ENCODE results near the gene DET1. TPM values are rescaled to one million over a fixed set of nuclear protein-coding genes. Genes with fewer than 3 reads are reported as not detected.

DET1 gene
- total and polyA plus RNA-seq, 2 of the 13 experiments (the other 11 are each of a cell fraction or from before 2014, with no cell fraction given): 2.2 to 4.2 TPM

DNA sequence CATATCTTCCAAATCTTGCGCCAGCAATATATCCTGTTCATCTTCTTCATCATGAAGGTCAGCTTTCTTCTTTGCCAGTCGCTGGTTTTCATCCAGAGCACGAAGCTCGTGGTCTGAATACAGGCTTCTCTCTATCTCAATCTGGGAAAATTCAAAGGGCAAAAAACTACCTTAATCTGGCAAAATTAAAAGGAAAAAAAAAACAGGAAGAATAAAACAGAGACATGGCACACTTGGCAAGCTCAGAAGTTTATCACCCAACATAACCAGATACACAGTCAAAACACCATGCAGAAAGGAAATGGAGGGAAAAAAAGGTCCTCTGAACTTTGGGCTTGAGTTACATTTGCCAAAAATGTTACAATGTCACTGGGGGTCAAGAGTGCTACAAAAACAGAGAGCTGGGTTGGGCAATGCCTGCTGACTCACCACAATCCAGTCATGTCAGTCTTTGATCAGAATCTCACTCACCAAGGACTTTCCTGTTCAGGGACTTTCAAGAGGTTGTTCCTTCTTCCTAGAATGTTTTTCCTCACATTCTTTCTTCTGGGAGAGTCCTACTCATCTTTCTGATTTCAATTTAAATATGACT, 80.8 kb downstream of the DET1 start (continued):
- TF ChIP-seq MAFG (CRISPR knock-in tag; IDR thresholded peaks at IDR 0.05) (peak; percentile 69; the same call in 1 of the 2 replicates), MIER2 (CRISPR knock-in tag; IDR thresholded peaks at IDR 0.05) (0 out of 2 replicates have a peak, but pooled peaks have one; percentile 11), ZFAT (CRISPR knock-in tag; conservative IDR thresholded peaks at IDR 0.05) (no peak), ZNF773 (CRISPR knock-in tag; IDR thresholded peaks at IDR 0.05; ENCODE audit: borderline replicate concordance) (no peak), FLYWCH1 (CRISPR knock-in tag; IDR thresholded peaks at IDR 0.05) (no peak), KAT8 (CRISPR knock-in tag; IDR thresholded peaks at IDR 0.05) (peak; percentile 72), CEBPG (CRISPR knock-in tag; IDR thresholded peaks at IDR 0.05) (peak; percentile 97), MEIS2 (CRISPR knock-in tag; IDR thresholded peaks at IDR 0.05) (peak; percentile 96), NFIC (IDR thresholded peaks at IDR 0.05; ENCODE audit: low read length) (peak; percentile 80), ZBTB7A (CRISPR knock-in tag; IDR thresholded peaks at IDR 0.05) (no peak), ZNF747 (CRISPR knock-in tag; IDR thresholded peaks at IDR 0.05; ENCODE audit: borderline replicate concordance) (no peak), SYNCRIP (IDR thresholded peaks at IDR 0.05; ENCODE audit: insufficient read depth, low read depth, low read length) (no peak), ATF1 (CRISPR knock-in tag; IDR thresholded peaks at IDR 0.05) (no peak), ZNF607 (CRISPR knock-in tag; IDR thresholded peaks at IDR 0.05; ENCODE audit: borderline replicate concordance) (no peak), CCAR2 (optimal IDR thresholded peaks at IDR 0.05; ENCODE audit: low read depth, low read length) (no peak), KDM2A (CRISPR knock-in tag; IDR thresholded peaks at IDR 0.05; ENCODE audit: borderline replicate concordance, low read depth) (no peak), ZNF232 (CRISPR knock-in tag; IDR thresholded peaks at IDR 0.05; ENCODE audit: borderline replicate concordance) (no peak), ZNF143 (CRISPR knock-in tag; IDR thresholded peaks at IDR 0.05) (peak; percentile 61; the same call in 1 of the 2 replicates), ZBTB3 (CRISPR knock-in tag; IDR thresholded peaks at IDR 0.05; ENCODE audit: borderline replicate concordance, low read depth) (peak; percentile 53; the same call in 1 of the 2 replicates), GABPA (IDR thresholded peaks at IDR 0.05; ENCODE audit: low read depth, low read length) (no peak), GABPA (CRISPR knock-in tag; IDR thresholded peaks at IDR 0.05; ENCODE audit: low read depth) (peak; percentile 58), ZNF326 (CRISPR knock-in tag; IDR thresholded peaks at IDR 0.05; ENCODE audit: borderline replicate concordance) (no peak), ARID3A (IDR thresholded peaks at IDR 0.05; ENCODE audit: low read depth, low read length) (peak; percentile 44), ZMAT3 (CRISPR knock-in tag; conservative IDR thresholded peaks at IDR 0.05) (peak; percentile 65; the same call in 1 of the 2 replicates), NR2F1 (CRISPR knock-in tag; IDR thresholded peaks at IDR 0.05) (peak; percentile 90 to 92), NR1H2 (CRISPR knock-in tag; IDR thresholded peaks at IDR 0.05; ENCODE audit: borderline replicate concordance, low read depth) (no peak), DPF2 (CRISPR knock-in tag; IDR thresholded peaks at IDR 0.05; ENCODE audit: borderline replicate concordance, low read depth) (peak; percentile 90), ZNF83 (CRISPR knock-in tag; IDR thresholded peaks at IDR 0.05; ENCODE audit: borderline replicate concordance) (no peak), ZZZ3 (CRISPR knock-in tag; IDR thresholded peaks at IDR 0.05; ENCODE audit: borderline replicate concordance) (0 out of 2 replicates have a peak, but pooled peaks have one; percentile 35), ZKSCAN8 (CRISPR knock-in tag; IDR thresholded peaks at IDR 0.05; ENCODE audit: borderline replicate concordance) (peak; percentile 71; the same call in 1 of the 2 replicates)
- TF ChIP-seq, protein P1, sequence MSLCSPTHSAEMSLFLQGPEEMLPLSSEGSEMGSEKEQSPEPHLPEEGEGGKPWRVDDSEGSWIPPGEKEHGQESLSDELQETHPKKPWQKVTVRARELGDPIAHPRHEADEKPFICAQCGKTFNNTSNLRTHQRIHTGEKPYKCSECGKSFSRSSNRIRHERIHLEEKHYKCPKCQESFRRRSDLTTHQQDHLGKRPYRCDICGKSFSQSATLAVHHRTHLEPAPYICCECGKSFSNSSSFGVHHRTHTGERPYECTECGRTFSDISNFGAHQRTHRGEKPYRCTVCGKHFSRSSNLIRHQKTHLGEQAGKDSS (CRISPR knock-in tag; IDR thresholded peaks at IDR 0.05; ENCODE audit: borderline replicate concordance, low read depth): peak; percentile 33; the same call in 1 of the 2 replicates
